GM12891 (cell line): Measurements from ENCODE around the gene APBA3.

Experiments
- POLR2A ChIP-seq: IDR thresholded peaks from 2 replicates; pipeline ENCODE4 v1.6.1; 2011; ENCODE audit warnings: low read depth, low read length, control low read depth
- POLR2AphosphoS5 ChIP-seq: IDR thresholded peaks from 2 replicates; pipeline ENCODE4 v1.6.1; 2011; ENCODE audit warnings: low read depth, low read length, control low read depth
- POU2F2 ChIP-seq: IDR thresholded peaks from 2 replicates; pipeline ENCODE4 v1.6.1; 2011; ENCODE audit warnings: low read depth, mild to moderate bottlenecking, control low read depth, low read length, moderate library complexity
- TAF1 ChIP-seq: IDR thresholded peaks from 2 replicates; pipeline ENCODE4 v1.6.1; 2011; ENCODE audit warnings: low read depth, low read length, control low read depth

DNA sequence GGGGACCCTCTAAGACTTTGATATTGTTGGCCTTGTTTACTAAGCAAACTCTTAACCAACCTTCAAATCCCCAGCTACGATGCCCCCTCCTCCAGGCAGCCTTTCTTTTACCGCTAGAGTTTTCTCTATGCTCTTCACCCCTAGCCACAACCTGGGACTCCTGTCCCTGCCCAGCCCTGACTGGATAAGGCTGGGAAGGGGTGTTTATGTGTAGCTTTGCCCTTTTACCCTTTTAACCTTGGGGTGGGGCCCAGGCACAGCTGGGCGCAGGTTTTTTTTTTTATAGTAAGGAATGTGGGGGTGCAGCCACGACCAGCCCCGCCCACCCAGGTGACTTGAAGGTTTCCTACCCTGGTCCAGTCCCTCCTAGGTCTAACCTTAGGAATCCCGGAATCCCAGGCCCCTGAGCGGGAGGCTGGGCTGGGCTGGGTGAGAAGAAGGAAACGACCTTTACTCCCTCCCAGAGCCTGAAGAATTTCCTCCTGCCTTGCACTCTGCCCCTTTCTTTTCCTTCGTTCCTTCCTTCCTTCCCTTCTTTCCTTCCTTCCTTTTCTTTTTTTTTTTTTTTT lies 41.1 kb downstream of the APBA3 start:
- TF ChIP-seq POLR2AphosphoS5 (no peak), POLR2A (no peak), POU2F2 (no peak), TAF1 (no peak)
